Erythroblast (primary cell): ENCODE data around the gene ATF7IP.

Experiments used
- DNase-seq, 2 experiments: peaks; one replicate each; lab custom pipeline; 2025; lab: John Stamatoyannopoulos, UW
- GATA1 ChIP-seq: IDR thresholded peaks from 2 replicates; pipeline ENCODE4 v1.6.1; 2011; ENCODE audit warnings: low read depth, mild to moderate bottlenecking, control low read depth, low read length, moderate library complexity
- POLR2A ChIP-seq: IDR thresholded peaks from 2 replicates; pipeline ENCODE4 v1.6.1; 2011; ENCODE audit warnings: mild to moderate bottlenecking, low read length

ATF7IP gene

DNA sequence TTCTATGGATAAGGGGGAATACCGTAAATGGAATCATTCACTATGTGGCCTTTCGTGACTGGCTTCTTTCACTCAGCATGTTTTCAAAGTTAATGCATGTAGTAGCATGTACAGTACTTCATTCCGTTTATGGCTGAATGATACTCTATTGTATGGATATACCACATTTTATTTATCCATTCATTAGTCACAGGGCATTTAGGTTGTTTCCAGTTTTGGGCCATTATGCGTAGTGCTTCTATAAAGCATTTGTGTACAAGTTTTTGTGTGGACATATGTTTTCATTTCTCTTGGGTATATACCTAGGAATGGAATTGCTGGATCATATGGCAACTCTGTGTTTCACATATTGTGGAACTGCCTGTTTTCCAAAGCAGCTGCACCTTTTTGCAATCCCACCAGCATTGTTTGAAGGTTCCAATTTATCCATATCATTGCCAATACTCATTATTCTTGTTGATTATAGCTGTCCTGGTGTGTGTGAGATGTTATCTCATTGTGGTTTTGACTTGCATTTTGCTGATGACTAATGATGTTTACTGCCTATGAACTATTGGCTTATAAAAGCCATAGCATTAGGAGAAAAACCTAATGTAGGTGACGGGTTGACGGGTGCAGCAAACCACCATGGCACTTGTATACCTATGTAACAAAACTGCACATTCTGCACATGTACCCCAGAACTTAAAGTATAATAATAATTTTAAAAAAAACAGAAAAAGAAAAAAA lies 45.5 kb downstream of the ATF7IP start:
- TF ChIP-seq GATA1: no peak
- TF ChIP-seq POLR2A: no peak
- DNase-seq: peak; percentile 36 to 49

DNA sequence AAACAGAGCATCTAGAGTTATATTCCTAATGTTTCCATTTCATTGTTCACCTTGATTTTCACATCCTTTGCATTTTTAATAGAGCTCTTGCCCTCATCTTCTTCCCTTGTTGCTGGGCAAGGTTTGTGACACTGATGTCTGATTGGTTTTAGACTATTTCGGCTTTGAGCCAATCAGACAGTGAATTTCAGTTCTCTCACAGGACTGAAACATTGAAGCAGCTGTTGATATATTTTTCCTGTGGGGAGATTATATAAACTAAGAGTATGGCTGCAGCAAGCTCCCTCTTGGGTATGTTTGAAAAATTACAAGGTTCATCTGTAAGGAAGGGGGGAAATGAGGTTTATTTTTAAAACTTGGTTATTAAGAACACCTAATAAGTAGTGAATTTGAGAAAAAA lies 51.2 kb downstream of the ATF7IP start:
- TF ChIP-seq GATA1: no peak
- TF ChIP-seq POLR2A: no peak
- peak; percentile 82 to 88 for DNase-seq

DNA sequence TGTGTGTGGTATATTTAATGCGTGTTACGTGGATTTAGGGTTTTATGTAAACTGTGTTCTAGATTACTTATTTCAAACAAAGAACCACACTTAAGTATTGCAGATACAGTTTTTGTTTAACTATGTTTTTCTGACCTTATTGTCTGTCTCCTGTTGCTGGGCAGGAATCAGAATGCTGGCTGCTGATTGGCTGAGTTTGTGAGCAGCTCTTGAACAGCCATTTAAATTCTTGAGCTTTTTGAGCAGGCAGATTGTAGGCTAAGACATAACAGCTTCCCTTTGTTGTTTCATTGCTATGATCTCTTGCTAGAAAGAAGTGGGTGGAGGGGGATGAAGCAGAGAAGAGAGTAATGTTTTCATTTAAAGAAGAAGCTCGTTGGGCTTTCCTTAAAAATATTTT lies 52.2 kb downstream of the ATF7IP start:
- DNase-seq: peak; percentile 83 to 85
- TF ChIP-seq POLR2A: no peak
- TF ChIP-seq GATA1: no peak

DNA sequence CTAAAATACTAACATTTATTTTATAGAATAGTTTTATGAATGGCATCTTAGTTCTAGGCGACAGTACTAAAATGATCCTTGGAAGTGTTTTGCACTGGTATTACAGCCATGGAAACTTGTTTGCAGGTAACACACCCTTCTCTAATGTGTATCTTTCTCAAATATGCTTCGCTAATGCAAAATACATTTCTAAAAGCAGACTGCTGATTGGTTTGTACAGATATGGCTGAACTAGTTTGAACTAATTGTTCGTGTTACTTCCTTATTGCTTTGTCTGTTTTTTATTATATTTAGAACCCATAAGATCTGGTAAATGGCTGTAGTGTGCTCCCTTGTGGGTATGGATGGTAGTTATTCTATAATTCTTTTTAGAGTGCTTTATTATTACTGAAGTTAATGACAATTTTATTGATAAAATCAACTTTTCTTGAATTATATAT lies 53.0 kb downstream of the ATF7IP start:
- DNase-seq: peak; percentile 44 to 48
- TF ChIP-seq GATA1 (no peak), POLR2A (no peak)

DNA sequence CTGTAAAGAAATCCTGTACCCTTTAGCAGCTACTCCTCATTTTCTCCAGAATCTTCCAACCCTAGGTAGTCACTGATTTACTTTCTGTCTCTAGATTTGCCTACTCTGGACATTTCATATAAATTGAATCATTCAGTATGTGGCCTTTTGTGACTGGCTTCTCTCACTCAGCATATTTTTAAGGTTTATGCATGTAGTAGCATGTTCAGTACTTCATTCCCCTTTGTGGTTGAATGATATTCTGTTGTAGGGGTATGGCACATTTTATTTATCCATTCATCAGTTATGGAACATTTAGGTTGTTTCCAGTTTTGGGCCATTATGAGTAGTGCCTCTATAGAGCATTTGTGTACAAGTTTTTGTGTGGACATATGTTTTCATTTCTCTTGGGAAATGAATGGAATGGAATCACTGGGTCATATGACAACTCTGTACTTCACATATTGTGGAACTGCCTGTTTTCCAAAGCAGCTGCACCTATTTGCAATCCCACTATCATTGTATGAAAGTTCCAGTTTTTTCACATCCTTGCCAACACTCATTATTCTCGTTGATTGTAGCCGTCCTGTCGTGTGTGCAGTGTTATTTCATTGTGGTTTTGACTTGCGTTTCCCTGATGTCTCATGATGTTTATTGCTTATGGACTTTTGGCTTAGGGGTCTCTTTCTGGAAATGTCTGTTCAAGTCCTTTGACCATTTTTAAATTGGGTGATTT lies 57.2 kb downstream of the ATF7IP start:
- no peak for DNase-seq
- TF ChIP-seq POLR2A: no peak
- TF ChIP-seq GATA1: no peak

DNA sequence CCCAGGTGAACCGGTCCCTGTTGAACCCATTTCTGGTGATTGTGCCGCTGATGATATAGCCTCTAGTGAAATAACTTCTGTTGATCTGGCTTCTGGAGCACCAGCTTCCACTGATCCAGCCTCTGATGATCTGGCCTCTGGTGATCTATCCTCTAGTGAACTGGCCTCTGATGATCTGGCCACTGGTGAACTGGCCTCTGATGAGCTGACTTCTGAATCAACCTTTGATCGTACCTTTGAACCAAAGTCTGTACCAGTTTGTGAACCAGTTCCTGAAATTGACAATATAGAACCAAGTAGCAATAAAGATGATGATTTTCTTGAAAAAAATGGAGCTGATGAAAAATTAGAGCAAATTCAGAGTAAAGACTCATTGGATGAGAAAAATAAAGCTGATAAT lies 59.1 kb downstream of the ATF7IP start:
- TF ChIP-seq POLR2A (no peak), GATA1 (no peak)
- no peak for DNase-seq

DNA sequence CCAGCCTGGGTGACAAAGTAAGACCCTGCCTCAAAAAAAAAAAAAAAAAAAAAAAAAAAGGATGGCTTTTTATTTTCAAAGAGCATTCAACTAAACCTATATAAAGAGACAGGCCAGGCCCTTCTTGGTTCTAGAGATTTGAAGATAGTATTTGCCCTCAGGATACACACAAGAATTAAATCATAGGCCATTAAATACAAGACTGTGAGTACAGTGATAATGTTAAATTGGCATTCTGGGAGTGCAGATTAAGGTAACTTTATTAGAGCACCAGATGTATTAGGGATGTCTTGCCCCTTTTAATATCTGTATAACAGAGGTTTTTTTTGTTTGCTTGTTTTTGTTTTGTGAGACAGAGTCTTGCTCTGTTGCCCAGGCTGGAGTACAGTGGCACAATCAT lies 61.3 kb downstream of the ATF7IP start:
- TF ChIP-seq GATA1 (no peak), POLR2A (no peak)
- DNase-seq: no peak

DNA sequence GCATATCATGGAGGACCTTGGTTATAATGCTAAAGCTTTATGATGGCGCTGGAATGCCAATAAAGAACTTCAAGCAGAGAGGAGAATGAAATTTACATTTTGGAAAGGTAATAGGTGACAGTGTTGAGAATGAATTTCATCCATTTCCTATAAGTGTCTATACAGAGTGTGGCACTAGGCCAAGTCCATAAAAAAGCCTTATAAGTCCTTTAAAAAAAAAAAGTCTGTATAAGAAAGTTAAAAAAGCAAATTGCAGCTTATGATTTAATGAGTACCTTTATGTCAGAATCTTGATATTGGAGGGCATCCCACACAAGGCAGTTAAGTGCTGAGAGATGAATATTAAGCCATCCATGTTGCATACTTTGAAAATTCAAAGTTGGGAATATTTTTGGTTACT lies 62.4 kb downstream of the ATF7IP start:
- no peak for DNase-seq
- TF ChIP-seq GATA1: no peak
- no peak for TF ChIP-seq POLR2A

DNA sequence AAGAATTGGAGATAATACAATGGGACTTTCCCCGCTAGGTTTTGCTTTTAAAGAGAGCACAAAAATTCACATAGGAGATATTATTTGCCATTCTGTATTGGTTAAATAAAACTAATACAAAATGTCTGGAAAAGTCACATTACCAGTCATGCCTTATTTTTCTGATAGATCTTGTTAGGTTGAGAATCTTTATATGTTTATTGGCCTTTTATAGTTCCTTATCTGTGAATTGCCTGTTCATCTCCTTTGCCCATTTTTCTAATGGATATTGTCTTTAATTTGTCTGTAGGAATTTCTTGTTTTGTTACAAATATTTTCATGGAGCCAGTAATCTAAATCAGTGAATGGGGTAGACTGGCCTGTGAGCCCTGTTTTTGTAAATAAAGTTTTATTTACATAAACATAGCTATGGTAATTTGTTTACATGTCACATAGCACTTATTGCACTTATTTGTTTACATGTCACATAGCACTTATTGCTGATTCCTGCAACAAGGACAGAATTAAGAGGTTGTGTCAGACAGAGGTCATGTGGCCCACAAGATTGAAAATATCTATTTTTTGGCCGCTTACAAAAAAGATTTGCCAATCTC lies 65.0 kb downstream of the ATF7IP start:
- TF ChIP-seq GATA1 (no peak), POLR2A (no peak)
- DNase-seq: no peak

DNA sequence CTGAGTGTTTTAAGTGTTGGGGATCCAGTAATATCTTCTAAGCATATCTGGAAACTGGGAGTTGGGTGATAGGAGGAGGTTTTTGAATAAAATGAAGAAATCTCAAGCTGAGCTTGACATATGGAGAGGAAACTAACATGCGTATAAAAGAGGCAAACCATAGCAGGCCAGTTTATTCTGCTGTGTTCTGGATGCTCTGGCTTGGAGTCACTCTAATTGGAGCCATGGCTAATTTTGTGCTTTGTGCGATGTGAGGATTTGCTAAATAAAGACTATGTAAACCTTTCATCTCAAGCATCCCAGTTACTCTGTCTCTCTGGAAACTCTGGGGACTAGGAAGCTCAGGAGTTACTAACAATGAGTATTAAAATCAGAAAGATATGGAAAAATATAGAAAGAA lies 66.5 kb downstream of the ATF7IP start:
- no peak for DNase-seq
- TF ChIP-seq POLR2A (no peak), GATA1 (no peak)

DNA sequence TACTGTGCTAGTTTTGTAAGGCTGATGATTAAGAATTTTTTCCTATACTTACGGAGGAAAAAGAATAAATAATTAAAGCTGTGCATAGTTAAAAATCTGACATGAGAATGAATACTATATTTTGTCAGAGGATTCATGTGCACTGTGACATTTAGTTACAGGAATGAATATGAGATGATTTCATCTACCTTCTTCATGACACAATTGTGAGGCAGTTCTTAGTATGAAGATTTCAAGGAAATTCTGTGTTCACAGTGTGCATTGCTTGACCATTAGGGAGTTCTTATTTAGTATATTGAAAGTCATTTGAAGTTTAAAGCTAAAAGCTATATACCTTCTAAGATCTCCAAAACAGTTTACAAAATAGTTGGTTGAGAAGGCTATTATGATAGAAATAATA lies 70.1 kb downstream of the ATF7IP start:
- DNase-seq: no peak
- TF ChIP-seq GATA1 (no peak), POLR2A (no peak)

DNA sequence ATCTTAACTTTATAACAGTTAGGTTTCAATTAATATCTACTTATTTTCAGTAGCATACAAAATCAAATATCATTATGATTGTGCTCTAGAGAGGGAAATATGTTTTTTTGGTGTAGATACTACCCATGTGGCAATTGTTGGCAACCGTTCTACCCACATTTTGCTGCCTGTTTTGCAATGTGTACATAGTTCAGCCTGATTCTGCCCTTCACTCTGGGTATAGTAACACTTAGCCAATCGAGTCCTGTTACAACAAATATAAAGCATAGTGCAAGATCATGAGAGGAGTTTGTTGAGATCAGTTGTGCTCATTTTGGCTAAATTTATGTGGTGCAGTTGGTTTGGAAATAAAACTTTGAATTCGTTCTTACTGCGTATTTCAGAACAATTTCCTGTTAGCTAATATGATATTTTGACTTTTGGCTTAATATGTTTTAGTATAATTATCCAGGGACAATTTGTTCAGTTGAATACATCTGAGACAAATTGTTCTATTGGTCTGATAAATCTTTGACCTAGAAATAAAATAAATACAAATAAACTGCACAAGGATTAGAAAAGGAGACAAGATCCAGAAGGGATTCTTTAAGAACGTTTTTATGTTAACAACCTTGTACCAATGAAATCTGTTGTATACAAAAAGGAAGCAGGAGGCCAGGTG lies 76.9 kb downstream of the ATF7IP start:
- DNase-seq: no peak
- TF ChIP-seq POLR2A: no peak
- TF ChIP-seq GATA1: no peak

DNA sequence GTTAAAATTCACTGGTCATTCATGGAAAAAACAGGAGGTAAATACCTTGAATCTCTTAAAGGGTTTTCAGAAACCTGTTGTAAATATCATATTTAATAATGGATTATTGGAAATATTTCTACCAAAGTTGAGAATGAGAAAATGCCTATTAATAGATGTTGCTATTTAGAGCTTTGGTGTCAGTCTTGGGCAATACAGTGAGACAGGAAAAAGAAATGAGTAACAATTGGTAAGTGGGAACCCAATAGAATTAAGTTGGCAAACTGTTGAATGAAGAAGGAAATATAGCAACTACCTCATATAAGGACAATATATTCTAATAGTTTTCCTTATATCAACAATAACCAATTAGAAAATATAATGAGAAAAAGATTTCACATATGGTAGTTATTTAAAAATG lies 78.0 kb downstream of the ATF7IP start:
- no peak for DNase-seq
- TF ChIP-seq GATA1: no peak
- TF ChIP-seq POLR2A: no peak

DNA sequence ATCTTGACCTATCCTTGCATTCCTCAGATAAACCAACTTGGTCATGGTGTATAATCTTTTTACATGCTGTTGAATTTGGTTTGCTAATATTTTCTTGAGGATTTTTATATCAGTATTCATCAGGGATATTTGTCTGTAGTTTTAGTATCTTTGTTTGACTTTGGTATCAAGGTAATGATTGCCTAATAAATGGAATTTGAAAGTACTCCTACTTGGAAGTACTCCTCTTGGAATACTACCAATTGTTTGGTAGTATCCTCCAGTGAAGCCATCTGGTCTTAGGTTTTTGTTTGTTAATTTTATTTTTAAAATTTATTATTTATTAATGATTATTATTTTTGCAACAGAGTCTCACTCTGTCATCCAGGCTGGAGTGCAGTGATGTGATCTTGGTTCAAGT lies 85.0 kb downstream of the ATF7IP start:
- DNase-seq: no peak
- no peak for TF ChIP-seq POLR2A
- no peak for TF ChIP-seq GATA1
